NCI-H1105 treated with DMSO at 0.1 percent for 48 hours (cell line): ENCODE measurements around the gene CALHM1.
"Not testable (repeated sequence)": the region's sequence is repeated elsewhere in the genome, so short reads cannot be mapped to it uniquely, and the experiment has no call there.

ENCODE experiments used
- DNase-seq: peaks from one replicate; lab custom pipeline; 2025; lab: John Stamatoyannopoulos, UW

The CALHM1 gene

GRCh38 chr10:103486635-103487409 lies 28.1 kb upstream of the CALHM1 start:
- not testable (repeated sequence) for DNase-seq

GRCh38 chr10:103481974-103482531 lies 23.4 kb upstream of the CALHM1 start:
- DNase-seq, result peak; percentile 26

GRCh38 chr10:103480521-103480920 lies 21.8 kb upstream of the CALHM1 start:
- no peak for DNase-seq

- DNase-seq, result no peak
Observed at GRCh38 chr10:103479135-103479534, 20.4 kb upstream of the CALHM1 start, which contains the start of gene CALHM3. Gene CALHM3, minus strand, starts transcription at chr10:103479240. Its CDS starts 208 bp downstream, at chr10:103479032.

- DNase-seq, result no peak
Observed at GRCh38 chr10:103478671-103479070, 20.0 kb upstream of the CALHM1 start.

DNA sequence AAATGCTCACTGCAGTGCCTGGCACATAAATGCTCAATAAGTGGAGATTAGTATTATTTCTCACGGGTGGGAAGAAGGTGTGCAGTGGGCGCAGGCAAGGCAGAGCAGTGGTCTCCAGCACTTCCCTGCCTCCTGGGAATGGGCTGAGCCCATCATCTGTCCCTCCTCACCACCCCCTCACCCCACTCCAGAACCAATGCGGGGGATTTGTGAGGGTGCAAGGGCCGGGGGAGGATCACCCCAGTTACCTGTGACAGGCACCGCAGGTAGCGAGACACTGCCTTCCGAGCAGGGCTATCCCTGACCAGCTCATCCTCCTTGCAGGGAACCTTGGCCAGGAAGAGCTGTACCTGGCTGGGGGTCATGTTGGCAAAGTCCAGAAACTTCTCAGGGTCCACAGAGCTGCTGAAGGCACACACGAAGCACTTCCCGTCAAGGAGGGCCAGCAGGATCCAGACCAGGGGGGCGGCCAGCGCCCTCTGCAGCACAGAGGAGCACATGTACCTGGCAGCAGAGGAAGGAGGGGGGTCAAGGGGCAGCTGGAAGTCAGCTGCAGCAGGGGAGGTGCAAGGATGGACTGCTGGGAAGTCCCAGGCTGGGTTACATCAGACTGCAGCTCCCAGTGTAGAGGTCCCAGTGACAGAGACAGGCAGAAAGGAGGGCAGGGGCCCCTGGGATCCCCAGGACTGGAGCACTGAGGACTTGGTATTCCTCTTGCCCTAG lies 17.5 kb upstream of the CALHM1 start:
- no peak for DNase-seq

DNA sequence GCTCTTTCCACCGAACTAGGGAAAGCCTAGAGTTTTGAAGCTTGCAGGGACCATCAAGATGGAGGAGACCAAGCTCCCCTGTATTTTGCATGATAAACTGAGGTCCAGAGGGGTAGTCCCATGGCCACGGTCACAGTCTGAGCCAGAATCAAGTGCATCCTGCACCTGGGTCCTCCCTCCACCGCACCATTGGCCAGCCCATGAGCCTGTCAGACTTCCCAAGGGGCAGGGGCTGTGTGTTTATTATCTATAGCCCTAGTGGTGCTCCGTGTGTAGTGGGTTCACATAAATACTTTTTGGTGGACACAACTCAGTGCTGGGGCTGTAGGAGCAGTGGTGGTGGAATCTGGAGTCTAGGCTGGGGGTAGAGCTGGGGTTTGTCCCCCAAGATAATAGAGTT lies 16.7 kb upstream of the CALHM1 start:
- DNase-seq, result no peak

DNA sequence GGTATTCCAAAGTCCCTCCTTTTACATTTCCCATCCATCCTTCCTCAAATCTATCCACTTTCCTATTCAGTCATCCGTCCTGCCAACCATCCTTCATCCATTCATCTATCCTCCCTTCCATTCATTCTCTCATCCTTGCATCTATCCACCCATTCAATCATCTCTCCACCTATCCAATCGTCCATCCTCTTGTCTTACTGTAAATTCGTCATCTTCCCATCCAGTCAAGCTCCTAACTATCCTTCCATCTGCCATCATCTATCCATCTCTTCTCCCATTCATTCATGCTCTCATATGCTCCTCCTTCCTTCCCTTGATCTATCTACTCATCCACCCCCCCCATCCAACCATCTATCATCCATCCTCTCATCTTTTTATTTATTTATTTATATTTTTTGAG lies 15.4 kb upstream of the CALHM1 start:
- no peak for DNase-seq

- no peak for DNase-seq
Observed at GRCh38 chr10:103473261-103473671, 14.6 kb upstream of the CALHM1 start.

GRCh38 chr10:103472005-103472404 lies 13.3 kb upstream of the CALHM1 start:
- DNase-seq, result no peak

DNA sequence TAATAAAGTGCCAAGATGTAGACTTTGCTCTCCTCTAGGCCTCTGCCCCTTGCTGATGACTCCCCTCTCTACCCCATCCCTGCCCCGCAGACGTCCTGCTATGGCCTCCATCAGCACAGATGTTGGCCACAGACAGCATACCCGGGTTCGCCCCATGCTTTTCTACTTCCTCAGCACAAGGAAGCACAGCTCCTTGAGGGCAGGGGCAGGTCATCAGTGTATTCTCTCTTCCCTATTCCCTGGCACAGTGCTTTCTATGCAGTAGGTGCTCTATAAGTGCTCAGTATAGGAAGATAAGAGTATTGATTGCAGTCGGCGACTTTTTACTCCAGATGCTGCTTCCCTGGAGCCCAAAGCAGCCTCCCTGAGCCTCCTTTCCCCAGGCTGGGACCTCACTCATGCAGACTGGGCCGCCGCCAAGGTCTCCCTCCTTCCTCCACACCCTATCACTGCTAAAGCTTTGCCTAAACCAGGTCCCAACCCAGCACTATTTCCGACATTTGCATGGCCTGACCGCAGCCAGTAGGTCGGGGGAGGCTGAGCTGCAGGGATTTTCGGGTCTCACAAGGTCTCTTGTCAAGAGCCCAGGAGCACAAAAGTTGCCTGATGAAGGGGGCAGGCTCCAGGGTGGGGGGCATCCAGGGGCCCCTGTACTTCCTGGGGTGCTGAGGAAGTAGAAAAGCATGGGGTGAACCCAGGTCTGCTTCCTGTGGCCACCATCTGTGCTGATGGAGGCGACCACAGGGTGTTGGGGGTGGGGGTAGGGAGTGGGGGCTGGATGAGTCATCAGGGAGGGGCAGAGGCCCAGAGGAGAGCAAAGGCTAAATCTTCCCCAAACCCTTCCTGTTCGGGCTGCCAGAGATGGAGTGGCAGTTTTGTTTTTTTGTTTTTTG lies 12.3 kb upstream of the CALHM1 start:
- no peak for DNase-seq

GRCh38 chr10:103469201-103469600 lies 10.5 kb upstream of the CALHM1 start:
- DNase-seq, result no peak

DNA sequence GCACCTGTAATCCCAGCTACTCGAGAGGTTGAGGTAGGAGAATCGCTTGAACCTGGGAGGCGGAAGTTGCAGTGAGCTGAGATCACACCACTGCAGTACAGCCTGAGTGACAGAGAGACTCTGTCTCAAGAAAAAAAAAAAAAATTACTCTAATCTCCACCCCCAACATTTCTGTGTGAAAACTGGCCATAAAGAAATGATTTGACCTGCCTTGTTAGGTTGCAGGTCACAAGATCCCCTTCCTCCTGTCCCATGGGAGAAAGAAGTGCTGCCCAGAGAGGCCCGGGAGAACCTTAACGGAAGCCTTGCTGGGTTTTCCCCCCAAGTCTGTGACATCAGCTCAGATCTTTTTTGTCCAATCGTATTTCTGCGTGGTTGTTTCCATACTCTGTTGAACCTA lies 8.7 kb upstream of the CALHM1 start:
- DNase-seq, result no peak

GRCh38 chr10:103466734-103467133 lies 8.0 kb upstream of the CALHM1 start:
- DNase-seq, result no peak

- no peak for DNase-seq
Observed at GRCh38 chr10:103465411-103466179, 6.9 kb upstream of the CALHM1 start.

DNA sequence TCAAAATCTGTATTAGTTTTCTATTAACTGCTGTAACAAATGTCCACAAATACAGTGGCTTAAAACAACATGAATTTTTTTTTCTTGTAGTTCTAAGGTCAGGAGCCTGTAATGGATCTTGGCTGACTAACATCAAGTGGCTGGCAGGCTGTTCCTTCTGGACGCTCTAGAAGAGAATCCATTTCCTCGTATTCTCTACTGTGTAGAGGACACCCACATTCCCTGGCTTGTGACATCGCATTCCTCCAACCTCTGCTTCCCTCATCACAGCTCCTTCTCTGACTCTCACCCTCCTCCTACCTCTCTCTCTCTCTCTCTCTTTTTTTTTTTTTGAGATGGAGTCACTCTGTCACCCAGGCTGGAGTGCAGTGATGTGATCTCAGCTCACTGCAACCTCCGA lies 4.8 kb upstream of the CALHM1 start:
- no peak for DNase-seq

DNA sequence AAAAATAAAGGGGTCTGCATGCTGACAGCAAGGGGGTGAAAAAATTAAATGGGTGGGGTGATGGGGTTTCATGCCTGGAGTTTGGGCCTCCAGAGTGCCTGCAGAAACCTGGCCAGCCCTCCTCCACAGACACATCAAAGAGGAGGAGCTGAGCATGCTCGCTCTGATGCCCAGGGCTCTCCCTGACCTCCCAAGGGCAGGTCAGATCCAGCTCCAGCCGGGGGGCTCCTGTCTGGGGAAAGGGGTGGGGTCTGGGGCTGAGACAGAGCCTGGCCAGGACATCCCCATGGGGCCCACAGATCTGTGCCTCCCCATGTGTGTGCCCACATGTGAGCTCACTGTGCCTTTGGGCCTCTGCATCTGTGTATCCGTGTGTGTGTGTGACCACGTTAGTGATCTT lies 915 bp upstream of the CALHM1 start:
- no peak for DNase-seq

GRCh38 chr10:103457896-103458583 lies 660 bp downstream of the CALHM1 start:
- DNase-seq, result no peak

DNA sequence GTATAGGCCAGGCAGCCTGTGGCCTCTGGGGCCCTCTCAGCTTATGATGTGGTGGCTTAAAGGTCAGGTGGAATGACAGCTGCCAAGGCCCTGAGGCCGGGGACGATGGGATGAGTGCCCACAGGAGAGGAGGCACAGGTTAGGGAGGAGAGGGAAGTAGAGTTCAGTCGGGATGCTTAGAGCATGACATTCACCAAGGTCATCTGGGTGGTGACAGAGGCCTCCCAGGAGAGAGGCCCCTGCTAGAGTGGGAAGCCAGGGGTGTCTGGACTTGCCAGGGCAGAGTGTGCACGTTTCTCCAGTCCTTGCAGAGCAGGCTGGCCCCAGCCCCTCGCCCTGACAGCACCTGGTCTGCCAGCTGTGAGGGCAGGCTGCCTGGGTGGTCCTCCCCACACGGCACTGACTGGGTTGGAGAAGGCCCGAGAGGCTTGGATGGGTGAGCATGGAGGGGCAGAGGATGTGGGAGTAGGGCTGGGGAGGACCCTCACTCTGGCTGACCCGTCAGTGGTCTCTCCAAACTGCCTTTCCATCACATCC lies 1.5 kb downstream of the CALHM1 start:
- DNase-seq, result no peak

- no peak for DNase-seq
Observed at GRCh38 chr10:103456074-103456660, 2.5 kb downstream of the CALHM1 start.
